Ammon's horn (tissue), 1 donor: Measurements from ENCODE around the gene GNAT1.
A peak's percentile ranks its signal among the peaks of the same experiment; 100 is the strongest.
"Not testable (repeated sequence)": the region's sequence is repeated elsewhere in the genome, so short reads cannot be mapped to it uniquely, and the experiment has no call there.

Experiments used
- DNase-seq: peaks from one replicate; pipeline ENCODE4 v3.0.0-alpha.2; 2016; ENCODE audit warnings: low spot score

Gene GNAT1

DNA sequence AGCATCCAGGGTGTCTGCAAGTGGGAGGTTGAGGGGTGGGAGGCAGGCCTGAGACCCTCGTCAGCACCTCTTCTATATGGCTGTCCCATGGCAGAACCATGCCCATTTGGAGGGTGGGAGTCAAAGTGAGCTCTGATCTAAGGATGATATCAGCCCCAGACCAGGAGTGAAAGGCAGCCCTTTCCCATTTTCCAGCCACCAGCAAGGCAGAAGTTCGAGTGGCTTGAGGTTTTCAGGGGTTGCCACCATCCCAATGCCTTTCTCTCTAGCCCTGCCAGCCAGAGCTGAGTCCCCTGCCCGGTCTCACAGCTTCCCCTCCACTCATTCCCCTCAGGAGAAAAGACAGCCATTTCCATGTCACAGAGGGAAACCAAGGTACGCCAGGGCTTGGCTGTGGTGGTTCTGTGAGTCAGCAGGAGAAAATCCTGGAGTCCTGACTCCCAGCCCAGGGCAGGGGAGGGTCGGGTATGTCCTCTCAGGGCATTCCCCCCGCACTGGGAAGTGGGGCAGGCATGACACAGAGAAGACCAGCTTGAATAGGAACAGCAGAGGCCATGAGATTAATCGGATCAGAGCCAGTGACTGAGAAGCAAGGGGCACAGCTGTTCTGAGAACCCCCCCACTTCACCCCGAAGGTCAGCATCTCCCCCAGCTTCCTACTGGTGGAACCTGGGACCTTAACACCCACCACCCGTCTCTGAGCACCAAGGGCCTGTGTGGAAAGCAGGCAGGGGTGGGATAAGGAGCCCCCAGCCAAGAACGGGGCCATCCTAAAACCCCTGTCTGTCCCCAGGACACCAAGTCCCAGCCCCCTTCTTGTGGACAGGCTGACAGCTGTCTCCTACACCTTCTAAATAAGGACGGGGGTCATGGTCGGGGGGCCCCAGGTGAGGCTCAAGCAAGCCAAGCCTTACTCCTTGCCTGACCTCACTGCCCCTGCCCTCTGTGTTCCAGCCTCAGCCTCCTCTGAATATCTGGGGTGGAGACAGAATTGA, 12.7 kb downstream of the GNAT1 start:
- no peak for DNase-seq

DNA sequence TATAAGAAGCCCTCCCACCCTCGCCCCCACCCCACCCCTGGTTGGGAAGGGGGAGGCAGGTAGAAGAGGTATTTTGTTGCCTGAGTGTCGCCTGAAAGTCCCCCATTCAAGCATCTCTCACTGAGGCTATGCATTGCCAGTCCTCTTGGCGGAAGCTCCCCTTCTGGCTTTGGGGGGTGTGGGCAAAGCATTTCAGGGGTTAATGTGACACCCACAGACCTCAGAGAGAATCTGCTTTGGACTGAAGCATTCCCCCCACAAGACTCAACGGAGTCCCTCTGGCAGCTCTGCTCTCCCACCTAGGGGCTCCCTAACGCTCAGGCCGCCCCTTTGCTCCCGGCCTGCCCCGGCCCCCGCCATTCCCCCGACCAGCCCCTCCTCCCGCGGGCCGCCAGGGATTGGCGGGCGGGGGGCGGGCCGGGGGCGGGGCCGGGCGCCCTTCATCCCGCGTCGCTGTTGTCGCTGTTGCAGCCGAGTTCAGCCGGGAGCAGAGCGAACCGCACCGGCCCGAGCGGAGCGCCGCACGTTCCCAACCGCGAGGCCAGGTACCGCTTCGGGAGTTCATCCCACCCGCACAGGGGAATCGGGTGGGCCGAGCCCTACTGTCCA, 13.5 kb downstream of the GNAT1 start, which contains the start of gene SLC38A3:
Gene SLC38A3, plus strand, starts transcription at position 468 of the 609 bp plus-strand sequence. CDS start 8,929 bp downstream, outside the sequence.
- DNase-seq, result peak; percentile 56

DNA sequence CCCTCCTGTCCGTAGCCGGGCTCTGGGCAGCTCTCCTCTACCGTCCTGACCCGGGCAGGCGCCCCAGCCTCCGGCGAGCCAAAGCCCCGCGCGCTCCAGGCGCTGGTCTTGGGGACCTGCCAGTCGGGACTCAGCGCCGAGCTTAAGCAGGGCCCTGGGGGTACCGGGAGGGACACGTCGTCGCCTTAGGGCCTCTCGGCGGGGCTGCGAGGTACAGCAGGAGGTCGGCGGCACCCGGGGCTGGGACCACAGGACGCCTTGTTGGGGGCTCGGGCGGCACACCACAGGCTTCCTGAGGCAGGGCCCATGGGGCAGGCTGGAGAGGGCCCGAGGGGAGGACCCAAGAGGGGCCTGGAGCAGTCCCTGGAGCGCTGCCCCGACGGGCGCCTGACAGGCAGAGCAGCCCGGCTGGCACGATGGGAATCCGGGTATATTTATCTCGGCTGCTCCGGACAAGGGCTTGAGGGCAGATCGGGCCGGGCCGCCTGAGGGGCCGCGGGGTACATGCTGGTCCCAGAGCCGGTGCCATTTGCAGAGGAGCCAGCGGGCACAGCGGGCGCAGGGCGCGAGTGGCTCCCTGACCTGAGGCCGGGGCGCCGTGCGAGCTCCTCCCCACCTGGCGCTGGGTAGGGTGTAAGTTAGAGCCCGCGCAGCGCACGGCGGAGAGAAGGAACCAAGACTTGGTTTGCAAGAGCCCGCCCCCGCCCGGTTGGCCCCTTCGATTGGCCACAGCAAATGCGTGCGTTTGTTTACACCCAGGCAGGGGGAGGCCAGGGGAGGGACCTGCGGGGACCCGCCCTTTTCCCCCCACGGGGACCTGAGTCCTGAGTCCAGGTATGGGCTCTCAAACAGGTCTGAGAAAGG, 14.2 kb downstream of the GNAT1 start:
- DNase-seq, result no peak

DNA sequence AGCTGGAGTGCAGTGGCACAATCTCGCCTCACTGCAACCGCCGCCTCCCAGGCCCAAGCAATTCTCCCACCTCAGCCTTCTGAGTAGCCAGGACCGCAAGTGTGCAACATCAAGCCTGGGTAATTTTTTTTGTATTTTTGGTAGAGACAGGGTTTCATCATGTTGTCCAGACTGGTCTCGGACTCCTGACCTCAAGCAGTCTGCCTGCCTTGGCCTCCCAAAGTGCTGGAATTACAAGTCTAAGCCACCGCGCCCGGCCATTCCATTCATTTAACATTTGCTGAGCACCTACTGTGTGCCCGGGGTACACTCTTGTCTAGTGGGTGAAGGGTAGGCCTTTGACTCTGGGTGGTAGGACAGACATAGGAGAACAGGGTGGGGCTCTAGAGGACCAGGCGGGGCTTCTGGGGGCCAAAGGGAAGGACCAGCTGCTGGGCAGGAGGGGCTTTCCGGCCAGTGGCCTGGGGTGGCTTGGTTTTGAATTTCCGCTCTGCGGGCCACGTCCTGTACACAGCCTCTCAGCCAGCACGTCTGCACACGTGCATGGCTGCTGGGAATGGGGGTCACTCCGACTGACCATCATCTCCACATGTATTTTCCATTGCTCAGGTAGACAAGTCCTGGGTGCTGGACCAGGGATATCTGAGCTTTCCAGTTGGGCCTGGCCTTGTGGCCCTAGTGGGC, 16.1 kb downstream of the GNAT1 start:
- DNase-seq, result no peak

DNA sequence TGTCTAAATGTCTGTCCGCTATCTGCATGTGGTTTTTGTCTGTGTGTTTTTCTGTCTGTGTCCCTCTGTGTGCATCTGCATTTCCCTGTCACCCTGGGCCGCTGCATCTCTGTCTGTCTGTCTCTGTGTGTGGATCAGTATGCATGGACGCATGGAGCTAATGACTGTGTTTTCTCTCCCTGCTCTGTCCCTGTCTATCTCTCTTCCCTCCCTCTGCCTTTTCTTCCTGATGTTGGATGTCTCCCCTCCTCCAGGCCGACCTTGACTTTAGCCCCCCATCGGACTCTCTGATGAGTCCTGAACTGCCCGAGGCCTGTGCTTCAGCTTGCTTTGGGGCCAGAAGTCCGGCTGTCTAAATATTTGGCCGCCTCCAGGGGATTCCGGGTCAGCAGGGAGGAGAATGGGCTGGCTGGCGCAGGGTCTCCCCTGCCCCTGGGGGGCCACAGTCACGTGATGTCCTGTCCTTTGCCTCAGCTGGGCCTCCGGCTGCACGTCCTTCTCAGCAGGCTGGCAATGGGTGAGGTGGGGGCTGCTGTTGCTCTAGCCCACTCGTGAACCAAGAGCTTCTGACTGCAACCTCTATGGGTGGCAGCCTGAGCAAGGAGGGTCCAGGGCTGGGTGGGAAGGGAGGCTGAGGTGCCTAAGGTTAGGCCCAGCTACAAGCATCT, 17.4 kb downstream of the GNAT1 start:
- DNase-seq, result no peak

DNA sequence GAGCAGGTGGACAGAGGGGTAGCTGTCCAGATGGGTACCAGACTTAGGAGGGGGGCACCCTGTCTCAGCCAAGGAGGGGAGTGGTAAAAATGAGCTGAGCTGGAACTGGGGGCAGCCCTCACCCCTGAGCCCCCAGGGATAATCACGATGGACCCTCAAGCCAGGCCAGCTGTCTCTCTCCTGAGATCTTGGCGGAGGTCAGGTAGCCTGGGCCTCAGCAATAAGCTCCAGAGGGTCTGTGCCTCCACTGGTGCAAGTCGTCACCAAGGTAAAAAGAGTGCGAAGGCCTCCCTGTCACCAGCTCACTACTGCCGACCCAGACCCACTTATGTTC, 18.7 kb downstream of the GNAT1 start:
- DNase-seq, result no peak

DNA sequence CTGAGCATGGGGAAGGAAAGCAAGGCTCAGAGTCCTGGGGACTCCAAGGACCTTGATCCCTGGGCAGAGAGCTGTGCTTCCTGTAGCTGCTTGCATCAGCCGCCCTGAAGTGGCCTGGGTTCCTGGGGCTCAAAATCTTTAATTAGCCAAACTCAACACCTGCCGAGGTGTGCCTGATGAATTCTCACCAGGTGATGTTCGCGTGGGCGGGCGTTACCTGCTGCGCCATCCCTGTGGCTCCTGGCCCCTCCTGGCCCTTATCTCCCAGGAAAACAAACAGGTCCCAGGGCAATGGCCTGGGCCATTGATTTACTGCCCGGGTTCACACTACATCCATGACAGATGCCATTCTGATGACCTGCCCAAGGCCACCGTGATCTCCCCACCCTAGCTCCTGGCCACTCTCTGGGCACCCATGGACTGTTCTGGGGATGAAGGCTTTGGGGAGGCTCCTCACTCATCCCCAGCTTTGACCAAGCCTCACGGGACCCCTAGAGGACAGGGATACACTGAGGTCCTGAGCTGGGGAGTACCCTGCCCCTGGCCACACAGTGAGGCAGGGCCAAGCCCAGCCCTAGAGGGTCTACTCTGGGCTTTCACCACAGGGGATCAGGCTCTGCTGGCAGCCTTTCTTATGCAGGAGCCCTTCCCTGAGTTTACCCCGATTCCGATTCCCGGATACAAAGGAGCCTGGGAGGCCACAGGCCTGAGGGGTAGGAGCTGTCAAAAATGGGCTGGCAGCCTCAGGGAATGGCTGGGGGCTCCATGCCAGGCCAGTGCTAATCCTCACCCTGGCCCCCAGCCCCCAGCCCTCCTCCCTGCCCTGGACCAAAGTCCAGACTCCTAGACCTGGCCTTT, 19.3 kb downstream of the GNAT1 start:
- DNase-seq, result no peak

DNA sequence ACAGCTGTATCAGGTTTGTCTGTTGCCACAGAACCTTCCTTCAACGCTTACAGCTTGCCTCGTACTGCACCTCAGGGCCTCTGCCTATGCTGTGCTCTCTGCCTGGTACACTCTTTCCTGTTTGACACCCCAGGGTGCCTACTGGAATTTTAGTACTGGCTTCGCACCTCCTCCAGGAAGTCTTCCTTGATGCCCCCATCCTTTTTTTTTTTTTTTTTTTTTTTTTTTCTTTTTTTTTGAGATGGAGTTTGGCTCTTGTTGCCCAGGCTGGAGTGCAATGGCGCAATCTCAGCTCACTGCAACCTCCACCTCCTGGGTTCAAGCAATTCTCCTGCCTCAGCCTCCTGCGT, 19.9 kb downstream of the GNAT1 start:
- not testable (repeated sequence) for DNase-seq

DNA sequence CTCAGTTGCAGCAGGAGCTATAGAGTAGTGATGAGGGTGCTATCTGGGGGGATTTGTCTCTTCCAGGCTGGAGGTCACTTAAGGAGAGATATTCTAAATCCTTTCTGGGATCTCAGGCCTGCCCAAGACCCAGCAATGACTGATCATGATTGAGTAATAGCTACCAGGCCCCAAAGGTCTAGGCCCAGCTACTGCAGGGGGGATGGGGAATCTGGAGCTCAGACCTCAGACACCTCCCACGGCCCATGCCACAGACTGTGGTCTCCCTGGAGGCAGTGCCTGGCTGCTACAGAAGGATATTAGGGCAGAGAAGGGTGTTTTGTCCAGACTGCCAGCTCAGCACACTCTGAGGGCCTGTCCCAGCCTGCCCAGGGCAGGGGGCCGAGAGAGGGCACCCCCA, 20.5 kb downstream of the GNAT1 start:
- no peak for DNase-seq

DNA sequence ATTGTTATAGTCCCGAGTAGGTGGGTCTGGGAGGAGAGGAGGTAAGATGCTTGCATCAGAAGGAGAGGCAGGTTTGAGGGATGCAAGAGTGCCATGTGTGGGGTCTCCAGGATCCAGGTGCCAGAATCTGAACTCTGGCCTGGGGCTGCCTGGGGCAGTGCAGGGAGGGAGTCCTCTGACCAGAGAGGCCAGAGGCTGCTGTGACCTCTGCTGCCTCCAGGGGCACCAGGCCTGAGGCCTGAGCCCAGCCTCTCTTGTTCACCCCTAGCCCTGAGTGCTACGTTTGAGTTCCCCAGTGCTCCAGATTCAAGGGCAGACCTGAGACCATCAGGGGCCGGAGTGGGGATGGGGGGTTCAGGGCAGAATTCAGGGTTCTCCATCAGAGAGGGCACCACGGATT, 21.1 kb downstream of the GNAT1 start:
- no peak for DNase-seq

DNA sequence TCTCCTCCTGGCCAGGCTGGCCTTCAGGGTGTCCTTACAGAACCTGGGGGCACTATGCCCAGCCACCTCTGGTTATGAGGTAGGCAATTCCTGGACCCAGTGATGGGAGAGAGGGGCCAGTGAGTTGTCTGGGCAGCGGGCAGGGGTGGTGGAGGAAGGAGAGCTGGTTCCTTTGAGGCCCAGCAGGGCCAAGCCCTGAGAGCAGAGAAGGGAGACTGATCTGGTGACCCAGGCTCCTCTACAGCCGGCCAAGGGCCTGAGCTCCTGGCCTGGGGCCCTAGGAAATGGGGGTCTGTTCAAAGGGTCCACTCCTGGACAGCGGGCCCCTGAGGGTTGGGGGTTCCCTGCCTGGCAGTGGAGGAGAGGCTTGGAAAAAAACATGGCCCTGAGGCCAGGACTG, 21.6 kb downstream of the GNAT1 start:
- DNase-seq, result no peak

DNA sequence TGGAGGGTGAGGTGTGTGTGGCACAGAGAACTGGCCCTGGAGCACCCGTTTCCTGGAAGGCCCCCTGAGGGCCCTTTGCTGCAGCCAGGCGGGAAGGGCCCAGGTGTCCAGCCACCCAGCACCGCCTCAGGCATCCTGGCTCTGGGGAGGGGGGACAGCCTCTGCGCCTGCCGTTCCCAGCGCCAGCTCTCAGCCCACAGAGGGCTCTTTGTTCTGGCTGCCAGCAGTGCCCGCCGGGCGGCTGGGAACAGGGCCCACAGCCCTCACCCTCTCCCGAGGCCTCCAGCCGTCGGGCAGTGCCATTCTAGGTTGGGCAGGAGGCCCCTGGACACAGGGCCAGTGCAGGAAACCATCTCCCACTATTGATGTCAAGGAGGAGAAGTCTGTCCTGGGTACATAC, 22.0 kb downstream of the GNAT1 start:
- peak; percentile 95 for DNase-seq

DNA sequence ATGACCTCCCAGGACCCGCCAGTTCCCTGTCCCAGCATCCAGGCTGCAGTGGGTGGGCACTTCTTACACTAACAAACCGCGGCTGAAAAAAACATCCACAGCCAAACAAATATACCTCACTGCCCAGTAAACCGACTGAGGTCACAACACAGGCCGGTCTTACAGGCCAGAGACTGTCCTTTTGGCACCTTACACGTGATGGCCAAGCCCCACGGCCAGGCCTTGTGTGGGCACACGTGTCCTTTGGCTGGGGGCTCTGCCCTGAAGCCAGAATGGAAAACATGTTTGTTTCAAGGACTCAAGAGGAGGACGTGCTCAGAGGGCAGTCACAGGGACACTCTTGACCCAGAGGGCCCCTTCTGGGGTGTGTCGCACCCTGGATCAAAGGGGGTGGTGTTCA, 23.4 kb downstream of the GNAT1 start:
- no peak for DNase-seq

DNA sequence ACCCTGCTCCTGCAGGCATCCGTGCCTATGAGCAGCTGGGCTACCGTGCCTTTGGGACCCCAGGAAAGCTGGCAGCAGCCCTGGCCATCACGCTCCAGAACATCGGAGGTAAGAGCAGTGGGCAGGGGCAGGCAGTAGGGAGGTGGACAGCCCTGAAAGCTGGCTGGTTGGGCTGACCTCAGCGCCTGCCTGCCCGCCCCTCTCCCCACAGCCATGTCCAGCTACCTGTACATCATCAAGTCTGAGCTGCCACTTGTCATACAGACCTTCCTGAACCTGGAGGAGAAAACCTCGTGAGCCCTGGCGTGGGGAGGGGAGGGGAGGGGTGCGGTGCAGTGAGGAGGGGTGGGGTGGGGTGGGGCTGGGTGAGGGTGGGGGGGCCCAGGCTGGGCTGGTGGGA, 24.1 kb downstream of the GNAT1 start:
- no peak for DNase-seq

DNA sequence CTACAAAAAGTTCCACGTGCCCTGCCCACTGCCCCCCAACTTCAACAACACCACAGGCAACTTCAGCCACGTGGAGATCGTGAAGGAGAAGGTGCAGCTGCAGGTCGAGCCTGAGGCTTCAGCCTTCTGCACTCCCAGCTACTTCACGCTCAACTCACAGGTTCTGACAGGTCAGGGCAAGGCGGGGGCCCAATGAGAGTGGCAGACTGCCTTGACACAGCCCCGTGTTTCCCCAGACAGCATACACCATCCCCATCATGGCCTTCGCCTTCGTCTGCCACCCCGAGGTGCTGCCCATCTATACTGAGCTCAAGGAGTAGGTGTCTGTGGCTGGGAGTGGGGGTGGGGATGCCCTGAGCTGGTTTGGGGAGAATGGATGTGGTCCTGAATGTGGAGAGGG, 26.3 kb downstream of the GNAT1 start:
- DNase-seq, result no peak

DNA sequence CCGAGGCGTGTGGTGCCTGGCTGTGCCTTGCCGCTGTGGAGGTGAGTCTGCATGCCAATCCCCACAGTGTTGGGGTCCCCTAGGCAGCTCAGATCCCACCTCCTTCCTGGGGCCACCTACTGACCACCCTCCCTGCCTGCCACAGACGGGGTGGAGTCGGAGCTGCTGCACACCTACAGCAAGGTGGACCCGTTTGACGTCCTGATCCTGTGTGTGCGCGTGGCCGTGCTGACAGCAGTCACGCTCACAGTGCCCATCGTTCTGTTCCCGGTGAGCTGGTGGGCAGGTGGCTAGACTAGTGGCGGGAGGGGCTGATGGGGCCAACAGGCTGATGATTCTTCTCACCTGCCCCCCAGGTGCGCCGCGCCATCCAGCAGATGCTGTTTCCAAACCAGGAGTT, 27.0 kb downstream of the GNAT1 start:
- no peak for DNase-seq

DNA sequence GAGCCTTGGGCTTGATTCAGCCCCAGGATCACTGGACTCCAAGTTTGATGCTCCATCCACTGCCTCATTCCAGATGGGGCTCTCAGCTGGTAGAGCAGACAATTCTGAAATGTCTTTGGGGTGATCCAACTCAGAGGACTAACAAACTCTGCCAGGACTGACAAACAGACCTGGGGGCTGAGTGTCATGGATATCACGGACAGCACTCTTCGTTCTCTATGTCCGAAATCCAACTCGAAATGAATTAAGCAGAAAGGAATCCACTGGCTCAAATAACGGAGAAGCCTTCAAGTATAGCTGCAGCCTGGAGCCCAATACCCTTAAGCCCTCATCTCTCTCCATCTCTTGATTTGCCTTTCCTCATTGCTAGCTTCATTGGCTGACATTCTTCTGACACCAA, 27.9 kb downstream of the GNAT1 start:
- DNase-seq, result no peak

DNA sequence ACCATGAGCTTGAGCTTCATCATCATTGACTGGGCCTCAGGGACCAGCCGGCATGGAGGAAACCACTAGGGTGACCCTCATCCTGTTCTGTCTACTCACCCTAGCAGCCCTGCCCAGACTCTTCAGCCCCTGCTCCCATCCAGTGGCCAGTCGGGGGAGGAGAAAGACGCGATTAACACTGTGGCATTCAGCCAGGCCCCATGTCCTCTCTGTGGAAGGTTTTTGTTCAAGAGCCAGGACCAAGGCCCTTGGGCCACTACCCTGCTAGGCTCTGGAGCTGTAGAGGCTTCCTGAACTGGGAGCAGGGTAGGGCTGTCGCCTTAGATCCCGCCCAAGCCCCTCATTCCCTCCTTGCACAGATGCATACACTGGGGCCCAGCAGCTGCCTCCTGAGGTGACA, 28.7 kb downstream of the GNAT1 start:
- DNase-seq, result no peak

DNA sequence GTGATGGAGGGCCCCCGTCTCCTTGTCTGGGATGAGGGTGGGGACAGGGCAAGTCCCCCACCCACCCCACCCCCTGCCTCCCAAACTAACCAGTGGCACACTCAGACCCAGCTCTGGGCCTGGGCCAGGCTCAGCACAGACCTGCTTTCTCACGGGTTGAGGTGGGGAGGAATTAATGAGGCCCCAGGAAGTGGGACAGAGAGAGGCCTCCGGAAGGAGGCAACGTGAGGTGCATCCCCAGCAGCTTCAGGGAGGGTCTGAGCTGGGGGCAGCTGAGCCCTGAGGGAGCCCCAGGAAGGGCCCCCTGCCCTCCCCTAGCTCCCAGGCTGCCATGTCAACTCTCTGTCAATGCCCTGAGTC, 29.6 kb downstream of the GNAT1 start:
- no peak for DNase-seq

DNA sequence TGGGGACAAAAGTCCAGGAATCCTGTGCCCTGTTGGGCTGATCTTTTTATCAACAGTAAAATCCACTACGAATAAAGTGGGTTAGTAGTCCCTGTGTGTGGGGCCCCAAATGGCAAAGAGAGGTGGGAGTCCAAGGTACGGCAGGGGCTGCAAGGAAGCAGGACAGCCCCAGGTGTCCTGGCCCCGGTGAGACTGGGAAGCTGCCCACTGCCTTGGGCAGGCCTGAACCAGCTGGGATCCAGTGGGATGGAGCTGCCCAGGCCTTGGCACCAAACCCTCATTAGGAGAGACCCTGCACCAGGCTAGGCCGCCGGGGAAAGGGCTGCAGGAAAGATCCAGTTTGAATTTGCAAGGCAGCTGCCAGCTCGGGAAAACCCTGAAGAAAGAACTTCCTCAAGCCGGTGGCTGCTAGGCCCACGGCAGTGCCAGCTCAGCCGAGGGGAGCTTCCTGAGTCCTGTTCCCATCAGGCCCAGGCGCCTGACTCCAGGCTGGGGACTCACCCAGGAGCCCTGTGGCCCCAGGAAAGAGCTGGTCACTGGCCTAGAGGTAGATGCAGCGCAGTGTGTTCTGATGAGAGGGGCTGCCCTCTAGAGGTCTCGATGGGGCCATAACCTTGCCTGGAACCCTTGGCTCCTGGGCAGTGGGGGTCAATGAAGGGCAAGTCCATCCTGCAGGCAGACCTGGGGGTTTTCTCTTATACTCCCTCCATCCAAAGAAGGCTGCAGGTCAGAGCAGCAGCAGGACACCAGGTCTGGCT, 30.2 kb downstream of the GNAT1 start:
- DNase-seq, result peak; percentile 45
